Loucy (cell line): Measurements from ENCODE around the gene ADI1.
A peak's percentile ranks its signal among the peaks of the same experiment; 100 is the strongest.

ENCODE experiments used
- H2AFZ ChIP-seq: fragments of 200-600 bp; sonication (generic); 2 replicates; pipeline ENCODE4 v1.6.0; 2016; ENCODE audit warnings: antibody characterized with exemption, mild to moderate bottlenecking, low read length, moderate library complexity
- H3F3A ChIP-seq: fragments of 200-600 bp; 2 replicates; pipeline ENCODE4 v1.6.0; 2016; ENCODE audit warnings: antibody characterized with exemption, low read depth, mild to moderate bottlenecking
- H3K27me3 ChIP-seq: fragments of 200-600 bp; sonication (generic); 2 replicates; pipeline ENCODE4 v1.6.1; 2014; ENCODE audit warnings: low read length, mild to moderate bottlenecking; ENCODE audit not compliant: insufficient read depth, poor library complexity, severe bottlenecking
- H3K36me3 ChIP-seq: fragments of 200-600 bp; sonication (generic); 2 replicates; pipeline ENCODE4 v1.6.1; 2016; ENCODE audit warnings: low read length; ENCODE audit not compliant: insufficient read depth
- H3K4me1 ChIP-seq: fragments of 200-600 bp; sonication (generic); 2 replicates; pipeline ENCODE4 v1.5.1; 2014; ENCODE audit warnings: low read length, mild to moderate bottlenecking; ENCODE audit not compliant: insufficient read depth, poor library complexity, severe bottlenecking
- H3K4me2 ChIP-seq: fragments of 200-600 bp; sonication (generic); 2 replicates; pipeline ENCODE4 v1.6.0; 2014; ENCODE audit warnings: antibody characterized with exemption, low read length, low read depth, mild to moderate bottlenecking; ENCODE audit not compliant: poor library complexity, severe bottlenecking
- H3K4me3 ChIP-seq: fragments of 200-600 bp; sonication (generic); 2 replicates; pipeline ENCODE4 v1.5.1; 2014; ENCODE audit warnings: low read length, mild to moderate bottlenecking, mixed read lengths; ENCODE audit not compliant: poor library complexity, severe bottlenecking
- H3K79me2 ChIP-seq: fragments of 200-600 bp; sonication (generic); 2 replicates; pipeline ENCODE4 v1.6.1; 2014; ENCODE audit warnings: low read length; ENCODE audit not compliant: insufficient read depth
- H3K9ac ChIP-seq: fragments of 200-600 bp; sonication (generic); 2 replicates; pipeline ENCODE4 v1.6.0; 2014; ENCODE audit warnings: mild to moderate bottlenecking, low read depth, low read length, moderate library complexity; ENCODE audit not compliant: poor library complexity, severe bottlenecking
- H3K9me2 ChIP-seq: fragments of 200-600 bp; sonication (generic); replicated peaks from 2 replicates; pipeline ENCODE4 v1.6.1; 2016; ENCODE audit warnings: low read depth, low read length, mixed read lengths
- H3K9me3 ChIP-seq: fragments of 200-600 bp; sonication (generic); 2 replicates; pipeline ENCODE4 v1.6.1; 2014; ENCODE audit warnings: mild to moderate bottlenecking, antibody characterized with exemption, low read length, low read depth; ENCODE audit not compliant: insufficient read depth
- H4K20me1 ChIP-seq: fragments of 200-600 bp; sonication (generic); 2 replicates; pipeline ENCODE4 v1.6.0; 2014; ENCODE audit warnings: antibody characterized with exemption, low read length, mild to moderate bottlenecking; ENCODE audit not compliant: insufficient read depth, poor library complexity, severe bottlenecking
- EZH2phosphoT487 ChIP-seq: fragments of 200-600 bp; IDR thresholded peaks from 2 replicates; pipeline ENCODE4 v1.6.1; 2018; ENCODE audit warnings: antibody characterized with exemption, mild to moderate bottlenecking, moderate library complexity, borderline replicate concordance
- TF ChIP-seq, protein P1 (sequence below): fragments of 200-600 bp; sonication (generic); conservative IDR thresholded peaks from 2 replicates; pipeline ENCODE4 v1.5.1; 2014; ENCODE audit warnings: mild to moderate bottlenecking, antibody characterized with exemption, low read length

The ADI1 gene

DNA sequence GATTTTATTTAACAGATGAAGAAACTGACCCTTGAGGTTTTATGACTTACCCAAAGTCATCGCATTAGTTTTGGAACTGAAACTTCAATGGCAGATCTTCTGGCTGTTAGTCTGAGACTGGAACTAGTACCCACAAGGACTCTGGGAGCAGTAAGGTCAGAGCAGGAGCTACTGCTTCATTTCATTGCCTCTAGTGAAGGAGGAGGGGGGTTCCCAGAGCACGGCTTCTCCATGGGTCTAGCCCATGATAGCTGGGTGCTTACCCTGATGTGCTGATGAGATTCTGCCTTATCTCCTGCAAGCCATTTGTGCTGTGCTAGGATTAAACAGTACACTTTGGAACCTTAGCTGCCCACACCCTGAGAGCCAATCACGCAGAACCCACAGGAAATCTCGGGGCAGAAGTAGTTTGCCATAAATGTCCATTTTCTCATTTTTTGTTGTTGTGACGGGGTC is 44.2 kb upstream of the ADI1 start:
- Histone ChIP-seq H3K79me2 (peaks cover 9% of the 10 kb centered on the region), H2AFZ (no peak overlapping the region), H3K9ac (no peak overlapping the region), H3K4me3 (no peak overlapping the region), H3F3A (no peaks in the 10 kb centered on the region), H3K9me3 (no peaks in the 10 kb centered on the region), H3K27me3 (no peaks in the 10 kb centered on the region), H3K4me2 (no peak overlapping the region), H4K20me1 (no peaks in the 10 kb centered on the region), H3K4me1 (peaks cover 16% of the 10 kb centered on the region), H3K36me3 (no peaks in the 10 kb centered on the region), H3K9me2 (no peaks in the 10 kb centered on the region)
- no peak for TF ChIP-seq EZH2phosphoT487
- TF ChIP-seq, protein P1, sequence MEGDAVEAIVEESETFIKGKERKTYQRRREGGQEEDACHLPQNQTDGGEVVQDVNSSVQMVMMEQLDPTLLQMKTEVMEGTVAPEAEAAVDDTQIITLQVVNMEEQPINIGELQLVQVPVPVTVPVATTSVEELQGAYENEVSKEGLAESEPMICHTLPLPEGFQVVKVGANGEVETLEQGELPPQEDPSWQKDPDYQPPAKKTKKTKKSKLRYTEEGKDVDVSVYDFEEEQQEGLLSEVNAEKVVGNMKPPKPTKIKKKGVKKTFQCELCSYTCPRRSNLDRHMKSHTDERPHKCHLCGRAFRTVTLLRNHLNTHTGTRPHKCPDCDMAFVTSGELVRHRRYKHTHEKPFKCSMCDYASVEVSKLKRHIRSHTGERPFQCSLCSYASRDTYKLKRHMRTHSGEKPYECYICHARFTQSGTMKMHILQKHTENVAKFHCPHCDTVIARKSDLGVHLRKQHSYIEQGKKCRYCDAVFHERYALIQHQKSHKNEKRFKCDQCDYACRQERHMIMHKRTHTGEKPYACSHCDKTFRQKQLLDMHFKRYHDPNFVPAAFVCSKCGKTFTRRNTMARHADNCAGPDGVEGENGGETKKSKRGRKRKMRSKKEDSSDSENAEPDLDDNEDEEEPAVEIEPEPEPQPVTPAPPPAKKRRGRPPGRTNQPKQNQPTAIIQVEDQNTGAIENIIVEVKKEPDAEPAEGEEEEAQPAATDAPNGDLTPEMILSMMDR = no peak

DNA sequence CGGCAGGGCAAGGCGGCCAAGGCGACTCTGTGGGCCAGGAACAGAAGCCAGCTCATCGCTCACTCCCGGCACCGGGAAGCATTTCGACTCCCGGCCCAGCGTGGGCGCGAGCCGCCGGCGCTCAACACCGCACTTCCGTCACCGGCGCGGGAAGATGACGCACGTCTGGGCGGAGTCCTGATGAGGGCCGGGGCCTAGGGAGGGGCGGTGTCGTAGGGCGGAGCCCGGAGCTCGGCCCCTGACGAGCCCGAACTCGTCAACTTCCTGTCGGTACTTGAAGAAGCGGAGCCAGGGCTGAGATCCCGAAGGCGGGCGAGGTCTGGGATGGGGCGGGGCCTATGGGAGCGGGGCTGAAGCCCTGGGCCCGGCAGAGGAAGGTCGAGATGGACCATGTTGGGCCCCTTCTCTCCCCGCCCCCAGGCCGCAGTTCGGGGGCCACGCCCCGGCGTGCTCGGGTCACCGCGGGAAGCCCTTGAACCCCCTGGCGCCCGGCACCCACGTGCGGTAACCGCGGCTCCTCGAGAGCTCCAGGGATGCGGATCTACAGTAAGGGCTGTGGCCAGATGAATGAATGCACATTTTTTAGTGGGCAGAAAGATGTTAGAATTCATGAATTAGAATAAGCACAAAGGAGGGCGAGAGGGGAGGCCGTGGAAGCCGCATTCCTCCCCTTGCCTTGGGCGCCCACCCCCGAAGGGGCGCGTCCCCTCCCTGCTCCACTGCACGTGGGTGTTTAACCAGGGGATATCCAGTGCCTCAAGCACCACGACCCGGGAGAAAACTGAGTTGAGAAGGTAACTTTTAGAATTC is 39.1 kb upstream of the ADI1 start, which contains the start of gene RNASEH1:
Gene RNASEH1 (minus strand): TSS at position 129 of the 810 bp plus-strand sequence. CDS start 73 bp downstream, at position 56.
- Histone ChIP-seq H3K4me2 (peak within 1 kb of the TSS; percentile 95), H3K79me2 (peaks cover 56% of the 10 kb centered on the region), H4K20me1 (peaks cover 20% of the 10 kb centered on the region), H3K4me3 (peak within 1 kb of the TSS; percentile 98), H3K4me1 (peaks cover 30% of the 10 kb centered on the region), H3K27me3 (no peaks in the 10 kb centered on the region), H3K36me3 (peaks cover 18% of the 10 kb centered on the region; the same call in 1 of the 2 replicates), H3F3A (no peaks in the 10 kb centered on the region), H3K9ac (peak within 1 kb of the TSS; percentile 92), H3K9me2 (no peaks in the 10 kb centered on the region), H3K9me3 (no peaks in the 10 kb centered on the region), H2AFZ (peak within 1 kb of the TSS; percentile 92)
- TF ChIP-seq, protein P1 = no peak
- no peak for TF ChIP-seq EZH2phosphoT487

DNA sequence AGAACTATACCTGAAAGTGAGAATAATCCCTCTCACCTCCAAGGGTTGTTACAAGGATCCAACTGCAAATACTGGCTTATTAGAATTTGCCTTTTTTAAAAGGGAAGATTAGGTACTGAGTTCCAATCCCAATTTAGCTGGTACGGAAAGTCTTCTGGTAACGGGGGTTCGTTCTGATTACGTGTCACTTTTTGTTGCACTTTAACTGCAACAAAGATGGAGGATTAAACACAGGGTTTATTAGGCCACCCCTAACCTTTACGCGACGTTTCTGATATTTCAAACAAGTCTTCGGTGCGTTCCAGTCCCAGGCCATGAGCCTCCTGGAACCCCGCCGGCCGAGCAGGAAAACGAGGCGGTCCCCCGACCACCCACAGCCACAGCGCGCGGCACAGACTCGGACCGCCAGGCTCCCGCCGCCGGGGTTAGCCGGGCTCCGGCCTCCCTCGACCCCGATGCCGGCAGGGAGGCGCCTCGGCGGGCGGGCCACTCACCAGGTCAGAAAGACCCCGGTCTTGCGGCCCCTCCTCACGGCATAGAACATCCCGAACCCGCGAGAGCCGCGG is 38.4 kb upstream of the ADI1 start:
- Histone ChIP-seq H3F3A (no peaks in the 10 kb centered on the region), H3K36me3 (peaks cover 18% of the 10 kb centered on the region; the same call in 1 of the 2 replicates), H3K79me2 (peaks cover 60% of the 10 kb centered on the region), H3K4me1 (peaks cover 23% of the 10 kb centered on the region), H3K27me3 (no peaks in the 10 kb centered on the region), H2AFZ (peak overlapping the region; percentile 68), H3K4me2 (peak overlapping the region; percentile 95), H3K9ac (peak overlapping the region; percentile 92), H3K9me3 (no peaks in the 10 kb centered on the region), H4K20me1 (peaks cover 20% of the 10 kb centered on the region), H3K4me3 (peak overlapping the region; percentile 98), H3K9me2 (no peaks in the 10 kb centered on the region)
- TF ChIP-seq EZH2phosphoT487 = no peak
- TF ChIP-seq, protein P1 = no peak
